Measurements from ENCODE around the gene CASKIN1. TPM values are rescaled to one million over a fixed set of nuclear protein-coding genes. Genes with fewer than 3 reads are reported as not detected.

Gene CASKIN1
- total and polyA plus RNA-seq, 10 of the 15 experiments (the other 5 are each of a cell fraction or from before 2014, with no cell fraction given): 0.03 to 0.33 (median 0.11) TPM; not detected in 5

DNA sequence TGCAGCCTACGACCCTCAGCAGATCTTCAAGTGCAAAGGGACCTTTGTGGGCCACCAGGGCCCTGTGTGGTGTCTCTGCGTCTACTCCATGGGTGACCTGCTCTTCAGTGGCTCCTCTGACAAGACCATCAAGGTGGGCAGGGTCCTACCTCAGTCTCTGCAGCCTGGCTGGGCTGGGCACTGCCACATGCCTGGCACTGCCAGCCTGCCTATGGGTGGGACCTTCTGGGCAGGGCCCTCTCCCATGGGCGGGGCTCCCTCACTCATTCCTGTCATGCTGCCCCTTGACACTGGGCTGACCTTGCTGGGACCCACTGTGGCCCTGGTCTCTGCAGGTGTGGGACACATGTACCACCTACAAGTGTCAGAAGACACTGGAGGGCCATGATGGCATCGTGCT lies 22.5 kb downstream of the CASKIN1 start:
- FAIRE-seq (no peak), ATAC-seq (no peak), DNase-seq (ENCODE audit: low read depth, low spot score) (no peak)
- no peaks in the 10 kb centered on the region for H3K27me3 ChIP-seq (replicated peaks in 1 of 2; ENCODE audit: control insufficient read depth in 2 of 2, insufficient read depth in 2 of 2, low read length in 1 of 2)
- POLR2A ChIA-PET: no interaction called here
- no peaks in the 10 kb centered on the region for H3K4me1 ChIP-seq (ENCODE audit: control insufficient read depth, insufficient read depth, low read length)
- intact Hi-C loops (cut with micrococcal nuclease; ENCODE audit: unreplicated experiment): no loop called here
- WGBS (ENCODE audit: insufficient coverage, insufficient replicate concordance, low lambda C conversion rate, missing lambda C conversion rate): 92% methylated on average over 3 of the region's 4 CpGs
- H3K27ac ChIP-seq (ENCODE audit: control insufficient read depth, insufficient read depth): no peak overlapping the region
- RAD21 ChIA-PET (ENCODE audit: unreplicated experiment): no interaction called here
- no peaks in the 10 kb centered on the region for H4K20me1 ChIP-seq (ENCODE audit: control insufficient read depth, insufficient read depth)
- no TSS peak for BruUV-seq (replicated peaks)
- TF ChIP-seq, protein P1, sequence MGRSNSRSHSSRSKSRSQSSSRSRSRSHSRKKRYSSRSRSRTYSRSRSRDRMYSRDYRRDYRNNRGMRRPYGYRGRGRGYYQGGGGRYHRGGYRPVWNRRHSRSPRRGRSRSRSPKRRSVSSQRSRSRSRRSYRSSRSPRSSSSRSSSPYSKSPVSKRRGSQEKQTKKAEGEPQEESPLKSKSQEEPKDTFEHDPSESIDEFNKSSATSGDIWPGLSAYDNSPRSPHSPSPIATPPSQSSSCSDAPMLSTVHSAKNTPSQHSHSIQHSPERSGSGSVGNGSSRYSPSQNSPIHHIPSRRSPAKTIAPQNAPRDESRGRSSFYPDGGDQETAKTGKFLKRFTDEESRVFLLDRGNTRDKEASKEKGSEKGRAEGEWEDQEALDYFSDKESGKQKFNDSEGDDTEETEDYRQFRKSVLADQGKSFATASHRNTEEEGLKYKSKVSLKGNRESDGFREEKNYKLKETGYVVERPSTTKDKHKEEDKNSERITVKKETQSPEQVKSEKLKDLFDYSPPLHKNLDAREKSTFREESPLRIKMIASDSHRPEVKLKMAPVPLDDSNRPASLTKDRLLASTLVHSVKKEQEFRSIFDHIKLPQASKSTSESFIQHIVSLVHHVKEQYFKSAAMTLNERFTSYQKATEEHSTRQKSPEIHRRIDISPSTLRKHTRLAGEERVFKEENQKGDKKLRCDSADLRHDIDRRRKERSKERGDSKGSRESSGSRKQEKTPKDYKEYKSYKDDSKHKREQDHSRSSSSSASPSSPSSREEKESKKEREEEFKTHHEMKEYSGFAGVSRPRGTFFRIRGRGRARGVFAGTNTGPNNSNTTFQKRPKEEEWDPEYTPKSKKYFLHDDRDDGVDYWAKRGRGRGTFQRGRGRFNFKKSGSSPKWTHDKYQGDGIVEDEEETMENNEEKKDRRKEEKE (IDR thresholded peaks at IDR 0.05): no peak
- TF ChIP-seq, protein P2, sequence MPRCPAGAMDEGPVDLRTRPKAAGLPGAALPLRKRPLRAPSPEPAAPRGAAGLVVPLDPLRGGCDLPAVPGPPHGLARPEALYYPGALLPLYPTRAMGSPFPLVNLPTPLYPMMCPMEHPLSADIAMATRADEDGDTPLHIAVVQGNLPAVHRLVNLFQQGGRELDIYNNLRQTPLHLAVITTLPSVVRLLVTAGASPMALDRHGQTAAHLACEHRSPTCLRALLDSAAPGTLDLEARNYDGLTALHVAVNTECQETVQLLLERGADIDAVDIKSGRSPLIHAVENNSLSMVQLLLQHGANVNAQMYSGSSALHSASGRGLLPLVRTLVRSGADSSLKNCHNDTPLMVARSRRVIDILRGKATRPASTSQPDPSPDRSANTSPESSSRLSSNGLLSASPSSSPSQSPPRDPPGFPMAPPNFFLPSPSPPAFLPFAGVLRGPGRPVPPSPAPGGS (IDR thresholded peaks at IDR 0.05; ENCODE audit: borderline replicate concordance, insufficient read depth, low read depth, low read length, poor library complexity, severe bottlenecking): no peak
- TF ChIP-seq EGR1 (IDR thresholded peaks at IDR 0.05; ENCODE audit: borderline replicate concordance in 1 of 2, low read depth in 2 of 2, low read length in 2 of 2) (no peak), ASH2L (IDR thresholded peaks at IDR 0.05; ENCODE audit: borderline replicate concordance, low read depth) (no peak), SPI1 (IDR thresholded peaks at IDR 0.05; ENCODE audit: borderline replicate concordance, insufficient read depth, low read depth, low read length) (no peak), CBX3 (IDR thresholded peaks at IDR 0.05; ENCODE audit: borderline replicate concordance, low read depth) (no peak), SIN3A (IDR thresholded peaks at IDR 0.05; ENCODE audit: low read depth, low read length) (no peak), EP300 (IDR thresholded peaks at IDR 0.05; ENCODE audit: borderline replicate concordance in 1 of 2, control insufficient read depth in 1 of 2, low read depth in 2 of 2, low read length in 2 of 2) (no peak), GABPA (IDR thresholded peaks at IDR 0.05; ENCODE audit: low read depth) (no peak)
- no peak overlapping the region for H2AFZ ChIP-seq (ENCODE audit: control insufficient read depth, low read depth, low read length)
- H3K4me2 ChIP-seq (ENCODE audit: control insufficient read depth, insufficient read depth): no peak overlapping the region
- no peak overlapping the region for H3K4me3 ChIP-seq
- SMC1A ChIA-PET (ENCODE audit: uncharacterized antibody, unreplicated experiment): no interaction called here
- H3K9me3 ChIP-seq (replicated peaks; ENCODE audit: control insufficient read depth, insufficient read depth, low read length): no peaks in the 10 kb centered on the region
- H3K79me2 ChIP-seq (ENCODE audit: control insufficient read depth, insufficient read depth, low read length): no peaks in the 10 kb centered on the region
- no peak overlapping the region for H3K9ac ChIP-seq (ENCODE audit: control insufficient read depth, insufficient read depth, low read length)
- in situ Hi-C loops (cut with MboI): no loop called here
- CTCF ChIA-PET: no interaction called here
- peaks cover 7 to 11% of the 10 kb centered on the region in 2 experiments; a peak in 3 of 4 replicates for H3K36me3 ChIP-seq (ENCODE audit: control insufficient read depth in 2 of 2, insufficient read depth in 2 of 2, low read length in 1 of 2)
